Measurements from ENCODE around the gene LOXL1.
"Not testable (repeated sequence)": the region's sequence is repeated elsewhere in the genome, so short reads cannot be mapped to it uniquely, and the experiment has no call there.

Gene LOXL1

DNA sequence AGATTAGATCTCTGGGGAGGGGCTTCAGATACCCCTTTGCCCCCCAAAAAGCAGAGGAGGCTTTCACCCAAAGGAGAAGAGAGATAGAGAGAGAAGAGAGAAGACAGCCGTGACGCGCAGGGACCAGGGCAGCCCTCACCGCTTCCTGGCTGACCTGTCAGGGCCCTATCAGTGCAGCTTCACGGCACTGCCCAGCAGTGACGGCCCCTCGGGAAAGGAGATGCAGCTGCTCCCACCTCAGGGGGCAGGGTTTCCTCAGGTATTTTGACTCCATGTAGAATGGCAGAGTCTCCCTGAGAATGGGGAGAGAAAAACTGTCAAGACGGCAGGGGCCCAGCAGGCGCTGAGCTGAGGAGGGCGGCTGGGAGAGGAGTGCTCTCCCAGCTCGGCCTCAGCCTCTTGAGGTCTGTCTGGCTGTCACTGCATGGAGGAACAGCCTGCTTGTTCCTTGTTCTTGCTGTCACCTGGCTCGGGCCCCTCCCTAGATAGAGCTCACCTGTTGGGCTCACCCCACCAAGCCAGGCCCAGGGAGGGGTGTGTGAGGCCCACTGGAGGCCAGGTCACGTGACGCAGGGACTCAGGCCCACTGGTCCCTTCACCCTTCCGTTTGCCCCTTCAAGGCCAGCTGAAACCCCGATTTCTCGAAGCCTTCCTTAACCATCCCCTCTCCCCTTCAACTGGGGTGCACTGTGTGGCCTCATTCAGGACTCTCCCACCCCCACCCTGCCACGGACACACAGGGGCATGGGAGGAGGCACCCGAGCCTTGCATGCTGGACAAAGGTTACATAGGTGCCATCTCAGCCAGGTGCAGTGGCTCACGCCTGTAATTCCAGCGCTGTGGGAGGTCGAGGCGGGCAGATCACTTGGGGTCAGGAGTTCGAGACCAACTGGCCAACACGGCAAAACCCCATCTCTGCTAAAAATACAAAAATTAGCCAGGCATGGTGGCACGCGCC is 28.2 kb downstream of the LOXL1 start:
- DNase-seq (ENCODE audit: low read depth) = no peak

DNA sequence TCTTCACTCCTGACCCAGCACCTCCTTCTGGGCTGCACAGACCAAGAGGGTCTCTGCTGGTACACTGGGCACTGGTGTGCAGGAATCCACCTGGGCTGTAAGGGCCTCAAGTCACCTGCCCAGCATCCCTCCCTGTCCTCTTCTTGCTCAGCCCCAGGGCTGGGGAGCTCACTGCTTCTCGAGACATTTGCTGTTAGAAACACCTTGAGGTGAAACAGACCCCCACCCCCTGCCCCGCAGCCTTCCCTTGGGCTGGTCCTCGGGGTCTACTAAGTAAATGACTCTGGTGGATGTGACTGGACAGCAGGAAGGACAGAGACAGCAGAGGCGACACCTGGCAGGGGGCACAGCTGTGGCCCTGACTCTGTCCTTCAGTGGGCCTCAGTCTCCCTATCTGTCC is 29.1 kb downstream of the LOXL1 start:
- no peak for DNase-seq (ENCODE audit: low read depth)

GRCh38 chr15:73955861-73956742 is 29.8 kb downstream of the LOXL1 start:
- no peak for DNase-seq (ENCODE audit: low read depth)

GRCh38 chr15:73956743-73957135 is 30.5 kb downstream of the LOXL1 start:
- peak; percentile 94 for DNase-seq (ENCODE audit: low read depth)

GRCh38 chr15:73957276-73957675 is 31.0 kb downstream of the LOXL1 start:
- no peak for DNase-seq (ENCODE audit: low read depth)

DNA sequence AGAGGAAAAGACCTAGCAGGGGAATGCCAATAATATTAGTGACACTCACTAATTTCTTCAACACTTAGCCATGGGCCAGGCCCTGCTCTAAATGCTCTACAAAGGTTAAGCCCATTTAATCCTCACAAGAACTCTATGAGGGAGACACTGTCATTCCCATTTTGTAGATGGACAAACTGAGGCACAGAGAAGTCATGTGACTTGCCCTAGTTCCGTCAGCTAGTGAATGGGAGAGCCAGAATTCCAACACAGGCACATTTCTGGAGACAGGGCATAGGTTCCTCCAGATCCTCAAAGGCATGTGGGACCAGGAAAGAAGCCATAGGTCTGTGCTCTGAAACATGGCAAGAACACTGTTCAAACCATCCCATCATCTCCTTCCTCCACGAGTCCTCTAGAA is 31.5 kb downstream of the LOXL1 start:
- no peak for DNase-seq (ENCODE audit: low read depth)

GRCh38 chr15:73959012-73959581 is 32.8 kb downstream of the LOXL1 start:
- no peak for DNase-seq (ENCODE audit: low read depth)

DNA sequence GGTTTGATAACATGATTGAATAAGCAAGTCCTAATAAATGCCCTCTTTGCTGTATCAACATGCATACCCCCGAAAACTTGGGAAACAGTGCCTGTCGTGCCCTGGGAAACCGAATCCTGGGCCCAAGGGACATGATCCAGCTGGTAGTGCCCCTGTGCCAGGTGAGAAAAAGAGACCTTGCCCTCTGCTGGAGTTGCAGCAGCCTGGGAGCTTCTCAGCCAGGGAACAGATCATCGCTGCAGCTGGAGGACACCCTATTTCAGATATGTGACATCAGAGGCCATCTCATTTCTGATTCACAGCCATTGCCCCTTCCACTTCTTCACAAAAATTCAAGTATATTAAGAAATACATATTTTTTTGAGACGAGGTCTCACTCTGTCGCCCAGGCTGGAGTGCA is 33.5 kb downstream of the LOXL1 start:
- DNase-seq (ENCODE audit: low read depth) = no peak

GRCh38 chr15:73960472-73961070 is 34.3 kb downstream of the LOXL1 start:
- not testable (repeated sequence) for DNase-seq (ENCODE audit: low read depth)

DNA sequence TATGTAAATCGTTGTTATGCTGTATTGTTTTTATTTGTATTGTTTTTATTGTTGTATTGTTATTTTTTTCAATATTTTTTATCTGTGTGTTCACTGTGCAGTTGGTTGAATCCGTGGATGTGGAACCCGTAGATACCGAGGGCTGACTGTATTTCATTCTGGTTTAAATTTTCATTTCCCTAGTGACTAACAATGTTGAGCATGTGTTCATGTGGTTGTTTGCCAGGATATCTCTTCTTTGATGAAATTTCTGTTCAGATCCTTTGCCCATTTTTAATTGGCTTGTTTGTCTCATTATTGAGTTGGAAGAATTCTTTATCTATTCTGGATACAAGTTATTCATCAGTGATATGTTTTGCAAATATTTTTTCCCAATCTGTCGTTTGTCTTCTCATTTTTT is 36.2 kb downstream of the LOXL1 start:
- no peak for DNase-seq (ENCODE audit: low read depth)

DNA sequence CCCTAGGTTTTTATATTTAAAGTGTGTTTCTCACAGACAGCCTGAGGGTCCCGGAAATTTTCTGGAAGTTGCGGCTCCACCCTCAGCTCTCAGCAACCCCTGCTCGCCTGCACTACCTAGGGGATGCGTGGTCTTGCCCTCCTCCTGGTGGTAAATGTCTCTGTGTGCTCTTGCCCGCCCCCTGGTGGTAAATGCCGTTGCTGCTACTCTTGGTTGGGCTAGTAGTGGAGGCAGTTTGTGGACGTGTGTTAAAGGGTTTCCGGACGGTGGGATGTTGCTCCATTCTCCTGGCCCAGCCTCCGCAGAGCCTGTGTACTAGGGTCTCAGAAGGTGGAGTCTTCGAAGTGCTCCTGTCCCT is 38.5 kb downstream of the LOXL1 start:
- DNase-seq (ENCODE audit: low read depth) = peak; percentile 79

DNA sequence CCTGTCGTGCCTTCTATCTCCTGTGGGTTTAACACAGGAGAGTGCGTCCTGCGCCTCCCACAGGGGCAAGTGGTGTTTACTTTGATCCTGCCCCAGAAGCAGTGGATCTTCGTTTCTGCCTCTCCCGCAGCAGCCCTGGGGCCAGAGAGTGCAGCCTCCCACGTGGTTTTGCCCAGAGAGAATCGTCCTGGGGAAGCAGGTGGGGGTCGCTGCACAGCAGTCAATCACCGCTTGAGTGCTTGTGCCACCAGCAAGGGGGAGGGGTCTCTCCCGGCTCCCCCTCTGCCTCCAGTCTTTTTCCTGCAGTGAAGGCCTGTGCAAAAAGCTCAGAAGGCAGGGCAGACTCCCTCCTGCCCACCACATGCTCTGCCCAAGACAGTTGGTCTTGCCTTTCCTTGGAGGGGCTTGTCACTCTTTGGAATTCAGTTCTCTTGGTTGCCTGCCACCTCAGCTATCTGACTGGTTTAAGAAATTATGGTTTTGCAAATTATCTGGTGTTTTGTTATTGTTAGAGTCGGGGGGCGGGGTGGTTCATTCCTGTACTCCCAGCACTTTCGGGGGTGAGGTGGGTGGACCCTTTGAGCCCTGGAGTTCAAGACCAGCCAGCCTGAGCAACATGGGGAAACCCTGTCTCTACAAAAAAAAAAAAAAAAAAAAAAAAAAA is 39.0 kb downstream of the LOXL1 start:
- DNase-seq (ENCODE audit: low read depth) = no peak

- DNase-seq (ENCODE audit: low read depth) = peak; percentile 68
These were observed 39.5 kb downstream of the LOXL1 start for GRCh38 chr15:73965758-73966113.

DNA sequence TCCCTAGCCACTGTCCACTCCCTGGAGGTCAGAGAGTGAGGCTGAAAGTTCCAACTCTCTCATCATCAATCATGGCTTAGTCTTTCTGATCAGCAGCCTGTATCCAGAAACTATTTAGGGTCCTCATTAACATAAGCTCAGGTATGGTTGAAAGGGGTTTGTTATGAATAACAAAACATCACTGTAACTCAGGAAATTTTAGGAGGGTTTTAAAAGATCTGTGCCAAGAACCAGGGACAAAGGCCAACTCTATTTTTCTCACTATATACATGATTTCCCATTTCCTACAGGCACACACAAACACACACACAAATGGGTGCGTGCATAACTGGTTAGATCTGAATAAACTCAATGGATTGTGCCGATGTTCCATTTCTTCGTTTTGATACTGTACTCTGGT is 42.2 kb downstream of the LOXL1 start:
- DNase-seq (ENCODE audit: low read depth) = no peak

DNA sequence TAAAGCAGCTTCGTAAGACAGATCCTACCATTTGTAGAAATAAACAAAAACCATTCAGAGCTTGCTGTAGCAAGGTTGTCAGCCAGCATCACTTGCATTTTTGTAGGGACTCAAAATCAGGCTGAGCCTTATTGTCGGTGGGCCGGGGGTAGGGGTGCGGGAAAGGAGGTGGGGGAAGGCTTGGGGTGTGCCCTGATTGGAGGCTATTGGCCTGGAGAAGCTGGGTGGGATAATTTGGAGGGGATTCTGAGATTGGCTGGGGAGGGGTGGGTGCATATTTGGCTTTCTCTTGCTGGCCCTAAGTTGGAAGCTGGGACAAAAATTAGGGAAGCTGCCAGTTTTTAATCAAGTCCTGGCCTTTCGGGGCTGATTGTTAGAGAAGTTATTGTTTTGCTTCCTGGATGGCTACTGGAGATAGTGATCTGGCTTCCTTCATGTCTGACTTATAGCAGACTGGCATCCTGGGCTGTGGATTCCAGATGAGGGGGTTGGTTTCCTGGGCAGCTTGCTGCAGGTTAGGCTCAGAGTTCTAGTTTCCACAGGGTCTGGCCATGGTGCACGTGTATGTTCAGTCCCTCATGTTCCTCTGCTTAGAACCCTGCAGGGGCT is 43.0 kb downstream of the LOXL1 start:
- DNase-seq (ENCODE audit: low read depth) = peak; percentile 45

- DNase-seq (ENCODE audit: low read depth) = peak; percentile 85
These were observed 46.9 kb downstream of the LOXL1 start for GRCh38 chr15:73972984-73973682.

- not testable (repeated sequence) for DNase-seq (ENCODE audit: low read depth)
These were observed 47.5 kb downstream of the LOXL1 start for GRCh38 chr15:73973683-73974200.

- DNase-seq (ENCODE audit: low read depth) = peak; percentile 32
These were observed 49.3 kb downstream of the LOXL1 start for GRCh38 chr15:73975440-73976125.

- no peak for DNase-seq (ENCODE audit: low read depth)
These were observed 52.6 kb downstream of the LOXL1 start for GRCh38 chr15:73978896-73979295.

GRCh38 chr15:73979636-73980035 is 53.4 kb downstream of the LOXL1 start:
- no peak for DNase-seq (ENCODE audit: low read depth)
